CD8-positive, alpha-beta memory T cell (primary cell): ENCODE measurements around the gene PILRA. TPM values are rescaled to one million over a fixed set of nuclear protein-coding genes. Genes with fewer than 3 reads are reported as not detected.
"Not testable (repeated sequence)": the region's sequence is repeated elsewhere in the genome, so short reads cannot be mapped to it uniquely, and the experiment has no call there.

Experiments used
- CTCF ChIA-PET: fragments of 350-600 bp; sonication (Branson Sonifier 250); formaldehyde crosslinking; loops from one replicate; lab custom pipeline; 2021; ENCODE audit warnings: antibody characterized with exemption; lab: Charles Lee
- POLR2A ChIA-PET: fragments of 350-600 bp; sonication (Branson Sonifier 250); formaldehyde crosslinking; loops from one replicate; lab custom pipeline; 2021; ENCODE audit warnings: antibody characterized with exemption; lab: Charles Lee
- DNase-seq, 5 donors: peaks; one replicate each; pipeline versions ENCODE4 v3.0.0 to v3.0.0-alpha.2; 2020 to 2022; ENCODE audit warnings: mixed read lengths in 1 of 5
- H3K27ac ChIP-seq: one replicate; pipeline ENCODE4 v1.7.0; 2013; ENCODE audit warnings: low read depth, mild to moderate bottlenecking, low read length, moderate library complexity
- H3K27me3 ChIP-seq: 2 replicates; pipeline ENCODE4 v1.7.0; 2013; ENCODE audit warnings: low read length, mild to moderate bottlenecking; ENCODE audit not compliant: insufficient read depth, poor library complexity, severe bottlenecking
- H3K36me3 ChIP-seq: 2 replicates; pipeline ENCODE4 v1.7.0; 2013; ENCODE audit warnings: mild to moderate bottlenecking, low read length, moderate library complexity; ENCODE audit not compliant: insufficient read depth
- H3K4me1 ChIP-seq: 2 replicates; pipeline ENCODE4 v1.7.0; 2013; ENCODE audit warnings: mild to moderate bottlenecking, low read length, moderate library complexity; ENCODE audit not compliant: insufficient read depth
- H3K4me3 ChIP-seq: 2 replicates; pipeline ENCODE4 v1.7.0; 2013; ENCODE audit warnings: mild to moderate bottlenecking, low read length
- H3K9me3 ChIP-seq: 2 replicates; pipeline ENCODE4 v1.7.0; 2013; ENCODE audit warnings: mild to moderate bottlenecking, low read length
- H3K27ac Mint-ChIP-seq, 8 donors: one replicate each; pipeline ENCODE4 v1.8.0; 2020 to 2021; ENCODE audit warnings: mixed read lengths in 8 of 8, mild to moderate bottlenecking in 6 of 8, inconsistent platforms in 3 of 8, moderate library complexity in 3 of 8
- H3K27me3 Mint-ChIP-seq, 2 donors: one replicate each; pipeline ENCODE4 v1.8.0; 2020 to 2021; ENCODE audit warnings: mixed read lengths in 2 of 2, mild to moderate bottlenecking in 1 of 2, moderate library complexity in 1 of 2
- H3K36me3 Mint-ChIP-seq, 3 donors: one replicate each; pipeline ENCODE4 v1.8.0; 2020 to 2021; ENCODE audit warnings: mixed read lengths in 3 of 3, inconsistent platforms in 1 of 3, mild to moderate bottlenecking in 1 of 3
- H3K4me1 Mint-ChIP-seq, 3 donors: one replicate each; pipeline ENCODE4 v1.8.0; 2020 to 2021; ENCODE audit warnings: mixed read lengths in 3 of 3, inconsistent platforms in 1 of 3, mild to moderate bottlenecking in 1 of 3
- H3K4me3 Mint-ChIP-seq, 7 donors: one replicate each; pipeline ENCODE4 v1.8.0; 2020 to 2021; ENCODE audit warnings: mixed read lengths in 7 of 7, mild to moderate bottlenecking in 6 of 7, moderate library complexity in 4 of 7, inconsistent platforms in 2 of 7
- H3K9me3 Mint-ChIP-seq, 5 donors: one replicate each; pipeline ENCODE4 v1.8.0; 2020 to 2022; ENCODE audit warnings: mixed read lengths in 5 of 5, mild to moderate bottlenecking in 3 of 5, moderate library complexity in 2 of 5, inconsistent platforms in 1 of 5
- polyA plus RNA-seq: library from polyadenylated mRNA; unstranded; fragments of 300-500 nt; fragmentation: Illumina TruSeq; gene quantifications from one replicate; pipeline ENCODE4 v1.2.3, GENCODE V29; 2021
- total RNA-seq, 2 experiments: library from RNA; stranded (reverse); gene quantifications; one replicate each; pipeline ENCODE4 v1.2.3, GENCODE V29; 2021

Gene PILRA
- total and polyA plus RNA-seq, 3 experiments from 2014 or later, result 0.37 to 1.9 (median 0.84) TPM

- H3K4me3 ChIP-seq, result no peak overlapping the region
- ChIA-PET POLR2A (interaction anchor here (1.1 kb wide), 1 partner anchor 14 kb away, joined by 3 read pairs; no protein-coding TSS in a partner anchor), CTCF (interaction anchor here (1.3 kb wide), 1 partner anchor 12 kb away, joined by 3 read pairs; no protein-coding TSS in a partner anchor)
- H3K27ac Mint-ChIP-seq, result peak overlapping the region in 3 of 8 donors; percentile 17 to 66 (median 58)
- no peaks in the 10 kb centered on the region for H3K9me3 ChIP-seq
- no peaks in the 10 kb centered on the region for H3K27me3 ChIP-seq
- no peaks in the 10 kb centered on the region for H3K9me3 Mint-ChIP-seq
- no peak overlapping the region for H3K4me3 Mint-ChIP-seq
- H3K36me3 ChIP-seq, result peaks cover 57% of the 10 kb centered on the region
- DNase-seq, result no peak
- H3K4me1 ChIP-seq, result peaks cover 10% of the 10 kb centered on the region
- no peak overlapping the region for H3K27ac ChIP-seq
- peaks cover 9 to 88% (median 21%) of the 10 kb centered on the region in 3 donors for H3K36me3 Mint-ChIP-seq
- no peaks in the 10 kb centered on the region for H3K27me3 Mint-ChIP-seq
- H3K4me1 Mint-ChIP-seq, result peaks cover 6 to 19% (median 11%) of the 10 kb centered on the region in 3 donors
Measured at GRCh38 chr7:100358857-100359212, 14.5 kb upstream of the PILRA start.

- ChIA-PET POLR2A (interaction anchor here (1.1 kb wide), 1 partner anchor 15 kb away, joined by 3 read pairs; no protein-coding TSS in a partner anchor), CTCF (interaction anchor here (1.3 kb wide), 1 partner anchor 14 kb away, joined by 3 read pairs; no protein-coding TSS in a partner anchor)
- no peak for DNase-seq
- Histone ChIP-seq H3K27ac (no peak overlapping the region), H3K4me1 (no peaks in the 10 kb centered on the region), H3K27me3 (no peaks in the 10 kb centered on the region), H3K36me3 (peaks cover 49% of the 10 kb centered on the region), H3K9me3 (no peaks in the 10 kb centered on the region), H3K4me3 (no peak overlapping the region)
- H3K4me1 Mint-ChIP-seq, result peaks cover 11 to 18% (median 16%) of the 10 kb centered on the region in 3 donors
- peak overlapping the region; percentile 5 to 90 (median 62) for H3K27ac Mint-ChIP-seq
- H3K4me3 Mint-ChIP-seq, result no peak overlapping the region
- no peaks in the 10 kb centered on the region for H3K27me3 Mint-ChIP-seq
- peaks cover 9 to 86% (median 25%) of the 10 kb centered on the region in 3 donors for H3K36me3 Mint-ChIP-seq
- no peaks in the 10 kb centered on the region for H3K9me3 Mint-ChIP-seq
Measured at GRCh38 chr7:100360135-100360854, 13.0 kb upstream of the PILRA start.

GRCh38 chr7:100363098-100363497, 10.2 kb upstream of the PILRA start:
- no peaks in the 10 kb centered on the region for H3K9me3 Mint-ChIP-seq
- H3K4me1 ChIP-seq, result peaks cover 10% of the 10 kb centered on the region
- no peaks in the 10 kb centered on the region for H3K27me3 ChIP-seq
- CTCF ChIA-PET, result no interaction called here
- H3K9me3 ChIP-seq, result no peaks in the 10 kb centered on the region
- peaks cover 9 to 62% (median 25%) of the 10 kb centered on the region in 3 donors for H3K36me3 Mint-ChIP-seq
- H3K4me1 Mint-ChIP-seq, result peaks cover 28 to 41% (median 40%) of the 10 kb centered on the region in 3 donors
- H3K27me3 Mint-ChIP-seq, result no peaks in the 10 kb centered on the region
- H3K27ac Mint-ChIP-seq, result peak overlapping the region in 4 of 8 donors; percentile 17 to 69 (median 60)
- DNase-seq, result no peak
- no peak overlapping the region for H3K4me3 ChIP-seq
- POLR2A ChIA-PET, result interaction anchor here (0.7 kb wide), 1 partner anchor 162 kb away, joined by 3 read pairs; no protein-coding TSS in a partner anchor
- no peak overlapping the region for H3K4me3 Mint-ChIP-seq
- no peak overlapping the region for H3K27ac ChIP-seq
- H3K36me3 ChIP-seq, result peaks cover 33% of the 10 kb centered on the region

- H3K27ac ChIP-seq, H3K27me3 Mint-ChIP-seq, H3K4me3 ChIP-seq, H3K9me3 Mint-ChIP-seq, H3K27me3 ChIP-seq, POLR2A ChIA-PET, H3K4me3 Mint-ChIP-seq, H3K9me3 ChIP-seq, CTCF ChIA-PET: not testable (repeated sequence)
- H3K36me3 ChIP-seq, result peaks cover 26% of the 10 kb centered on the region
- H3K27ac Mint-ChIP-seq, result peak overlapping the region in 3 of 8 donors; percentile 69 to 85 (median 76)
- peaks cover 9 to 59% (median 24%) of the 10 kb centered on the region in 3 donors for H3K36me3 Mint-ChIP-seq
- DNase-seq, result peak in 1 of 5 donors; percentile 4
- H3K4me1 ChIP-seq, result peaks cover 10% of the 10 kb centered on the region
- H3K4me1 Mint-ChIP-seq, result peaks cover 29 to 46% (median 43%) of the 10 kb centered on the region in 3 donors
Measured at GRCh38 chr7:100363797-100364196, 9.5 kb upstream of the PILRA start.

GRCh38 chr7:100364480-100364879, 8.8 kb upstream of the PILRA start:
- H3K4me1 Mint-ChIP-seq, result peaks cover 32 to 50% (median 46%) of the 10 kb centered on the region in 3 donors
- peak overlapping the region in 6 of 8 donors; percentile 7 to 85 (median 60) for H3K27ac Mint-ChIP-seq
- no peaks in the 10 kb centered on the region for H3K9me3 Mint-ChIP-seq
- H3K4me3 ChIP-seq, result no peak overlapping the region
- peaks cover 10% of the 10 kb centered on the region for H3K4me1 ChIP-seq
- POLR2A ChIA-PET, result interaction anchor here (0.6 kb wide), 2 partner anchors 185 to 395 kb away, joined by 3 to 11 read pairs; no protein-coding TSS in a partner anchor
- no peak overlapping the region for H3K27ac ChIP-seq
- no peaks in the 10 kb centered on the region for H3K27me3 Mint-ChIP-seq
- H3K4me3 Mint-ChIP-seq, result no peak overlapping the region
- no peak for DNase-seq
- CTCF ChIA-PET, result no interaction called here
- H3K27me3 ChIP-seq, result no peaks in the 10 kb centered on the region
- peaks cover 9 to 55% (median 20%) of the 10 kb centered on the region in 3 donors for H3K36me3 Mint-ChIP-seq
- H3K9me3 ChIP-seq, result no peaks in the 10 kb centered on the region
- peaks cover 19% of the 10 kb centered on the region for H3K36me3 ChIP-seq

- H3K4me3 ChIP-seq, H3K9me3 ChIP-seq, H3K9me3 Mint-ChIP-seq, H3K27me3 Mint-ChIP-seq, POLR2A ChIA-PET, H3K27me3 ChIP-seq, CTCF ChIA-PET, H3K27ac ChIP-seq: not testable (repeated sequence)
- Histone ChIP-seq H3K4me1 (peaks cover 10% of the 10 kb centered on the region), H3K36me3 (peaks cover 10% of the 10 kb centered on the region)
- Mint-ChIP-seq H3K27ac (peak overlapping the region; percentile 64 to 96 (median 90)), H3K4me3 (peak overlapping the region in 4 of 7 donors; percentile 1 to 48 (median 44)), H3K4me1 (peaks cover 32 to 53% (median 46%) of the 10 kb centered on the region in 3 donors), H3K36me3 (peaks cover 9 to 42% (median 12%) of the 10 kb centered on the region in 3 donors)
- peak in 1 of 5 donors; percentile 17 for DNase-seq
Measured at GRCh38 chr7:100365998-100366367, 7.3 kb upstream of the PILRA start.

GRCh38 chr7:100366411-100367250, 6.7 kb upstream of the PILRA start:
- Mint-ChIP-seq H3K36me3 (peaks cover 9 to 35% (median 12%) of the 10 kb centered on the region in 3 donors), H3K27ac (peak overlapping the region; percentile 64 to 96 (median 90)), H3K27me3 (no peaks in the 10 kb centered on the region), H3K4me1 (peaks cover 32 to 54% (median 46%) of the 10 kb centered on the region in 3 donors), H3K9me3 (no peaks in the 10 kb centered on the region), H3K4me3 (peak overlapping the region in 4 of 7 donors; percentile 2 to 55 (median 44))
- CTCF ChIA-PET, result no interaction called here
- H3K27me3 ChIP-seq, result no peaks in the 10 kb centered on the region
- H3K9me3 ChIP-seq, result no peaks in the 10 kb centered on the region
- no peak overlapping the region for H3K27ac ChIP-seq
- POLR2A ChIA-PET, result no interaction called here
- no peak overlapping the region for H3K4me3 ChIP-seq
- peak in 1 of 5 donors; percentile 53 for DNase-seq
- H3K4me1 ChIP-seq, result peaks cover 10% of the 10 kb centered on the region
- H3K36me3 ChIP-seq, result peaks cover 6% of the 10 kb centered on the region
